K562 (cell line): Measurements from ENCODE around the gene HTR4. TPM values are rescaled to one million over a fixed set of nuclear protein-coding genes. Genes with fewer than 3 reads are reported as not detected.
A peak's percentile ranks its signal among the peaks of the same experiment; 100 is the strongest.

Experiments used
- ADNP ChIP-seq: fragments of 200-800 bp; sonication (Bioruptor generic); IDR thresholded peaks from 2 replicates; pipeline ENCODE4 v1.6.1; 2016; ENCODE audit warnings: missing genetic modification characterization, missing compliant biosample characterization
- BRCA1 ChIP-seq, 2 experiments: fragments of 450-650 bp in 1 of 2; sonication (generic) in 1 of 2; formaldehyde crosslinking in 1 of 2; IDR thresholded peaks; 2 replicates each; pipeline versions ENCODE4 v1.5.0 to v1.6.1; 2017 to 2020; ENCODE audit warnings: mild to moderate bottlenecking in 1 of 2, missing genetic modification reagents in 1 of 2
- CBFA2T2 ChIP-seq: fragments of 450-650 bp; conservative IDR thresholded peaks from 2 replicates; pipeline ENCODE4 v1.6.1; 2017; ENCODE audit warnings: mild to moderate bottlenecking
- CEBPB ChIP-seq: fragments of 450-650 bp; IDR thresholded peaks from 2 replicates; pipeline ENCODE4 v1.6.1; 2016; ENCODE audit warnings: missing genetic modification characterization, missing compliant biosample characterization
- CHD1 ChIP-seq: fragments of 200-600 bp; sonication (generic); IDR thresholded peaks from one replicate; pipeline ENCODE4 v1.6.1; 2012; ENCODE audit warnings: mild to moderate bottlenecking, moderate library complexity, low read length, inconsistent platforms
- CREB1 ChIP-seq, 2 experiments: sonication (generic) in 1 of 2; formaldehyde crosslinking in 1 of 2; IDR thresholded peaks; 2 replicates each; pipeline versions ENCODE4 v1.6.1 to v1.8.0; 2012 to 2022; ENCODE audit warnings: inconsistent platforms in 1 of 2, mild to moderate bottlenecking in 1 of 2, missing genetic modification reagents in 1 of 2, moderate library complexity in 1 of 2
- E2F5 ChIP-seq: sonication (generic); formaldehyde crosslinking; IDR thresholded peaks from 2 replicates; pipeline ENCODE4 v1.8.0; 2022; ENCODE audit warnings: mild to moderate bottlenecking, missing genetic modification reagents
- ESRRB ChIP-seq: fragments of 250-450 bp; sonication (Bioruptor Pico); IDR thresholded peaks from 2 replicates; pipeline ENCODE4 v1.5.0; 2020; ENCODE audit warnings: mild to moderate bottlenecking, moderate library complexity, borderline replicate concordance
- FOSL1 ChIP-seq: fragments of 200-800 bp; sonication (Bioruptor generic); conservative IDR thresholded peaks from 2 replicates; pipeline ENCODE4 v1.6.1; 2016; ENCODE audit warnings: missing genetic modification characterization, missing compliant biosample characterization
- HMG20A ChIP-seq: fragments of 450-650 bp; formaldehyde crosslinking; conservative IDR thresholded peaks from 2 replicates; pipeline ENCODE4 v1.4.0; 2020; ENCODE audit warnings: mild to moderate bottlenecking, mixed read lengths
- LEF1 ChIP-seq: fragments of 450-650 bp; IDR thresholded peaks from 2 replicates; pipeline ENCODE4 v1.6.1; 2016; ENCODE audit warnings: mild to moderate bottlenecking
- MBD2 ChIP-seq: sonication (generic); IDR thresholded peaks from 2 replicates; pipeline ENCODE4 v1.6.1; 2016; ENCODE audit warnings: low read depth, borderline replicate concordance
- NEUROD1 ChIP-seq: fragments of 150-350 bp; IDR thresholded peaks from 2 replicates; pipeline ENCODE4 v1.6.1; 2014; ENCODE audit warnings: borderline replicate concordance, low read length, low read depth; ENCODE audit not compliant: partially characterized antibody
- NFIC ChIP-seq: fragments of 450-650 bp; IDR thresholded peaks from 2 replicates; pipeline ENCODE4 v1.6.1; 2017; ENCODE audit warnings: mild to moderate bottlenecking, inconsistent platforms
- NUFIP1 ChIP-seq: fragments of 450-650 bp; IDR thresholded peaks from 2 replicates; pipeline ENCODE4 v1.6.1; 2018; ENCODE audit not compliant: partially characterized antibody
- RB1 ChIP-seq: fragments of 450-650 bp; IDR thresholded peaks from 2 replicates; pipeline ENCODE4 v1.6.1; 2017; ENCODE audit warnings: low read depth, mild to moderate bottlenecking
- RNF2 ChIP-seq: sonication (generic); IDR thresholded peaks from 2 replicates; pipeline ENCODE4 v1.6.1; 2016
- TAL1 ChIP-seq: fragments of 450-650 bp; IDR thresholded peaks from 2 replicates; pipeline ENCODE4 v1.6.1; 2016; ENCODE audit warnings: mild to moderate bottlenecking
- TARDBP ChIP-seq: fragments of 450-650 bp; IDR thresholded peaks from 2 replicates; pipeline ENCODE4 v1.6.1; 2016
- ZEB2 ChIP-seq: fragments of 450-650 bp; IDR thresholded peaks from 2 replicates; pipeline ENCODE4 v1.6.1; 2016
- polyA plus RNA-seq, 8 experiments: library from polyadenylated mRNA; depleted of rRNA in 4 of 8; stranded (reverse) in 5 of 8; unstranded in 3 of 8; fragments of >200 nt; fragmentation: Nextera tagmentation in 2 of 8; fragmentation: Illumina TruSeq in 1 of 8; extraction: Ambion mirVana in 2 of 8; extraction: Trizol in 1 of 8; gene quantifications; 2 replicates each; pipeline versions ENCODE4 v1.2.1 to v1.2.3, GENCODE V29; 2011 to 2014; ENCODE audit warnings: inconsistent platforms in 1 of 8, missing spikeins in 1 of 8
- total RNA-seq, 7 experiments: library from RNA; depleted of rRNA in 6 of 7; stranded (reverse); fragments of >200 nt in 6 of 7; fragmentation: Illumina TruSeq in 2 of 7; extraction: Trizol in 2 of 7; gene quantifications; 2 replicates each; pipeline versions ENCODE4 v1.2.1 to v1.2.3, GENCODE V29; 2011 to 2021; ENCODE audit warnings: low replicate concordance in 1 of 7
- TF ChIP-seq, protein P1 (sequence below): sonication (generic); IDR thresholded peaks from 2 replicates; pipeline ENCODE4 v1.6.1; 2016
- TF ChIP-seq, protein P2 (sequence below): fragments of 450-650 bp; IDR thresholded peaks from 2 replicates; pipeline ENCODE4 v1.6.1; 2017; ENCODE audit warnings: antibody characterized with exemption, mild to moderate bottlenecking

HTR4 gene
- total and polyA plus RNA-seq, 9 of the 15 experiments (the other 6 are each of a cell fraction or from before 2014, with no cell fraction given) = 0.13 TPM; not detected in 8

GRCh38 chr5:148639081-148639480 is 15.2 kb downstream of the HTR4 start (continued):
- TF ChIP-seq E2F5 (no peak), TARDBP (peak; percentile 58; the same call in 1 of the 2 replicates), ESRRB (CRISPR knock-in tag) (no peak), RNF2 (0 out of 2 replicates have a peak, but pooled peaks have one; percentile 33), HMG20A (CRISPR knock-in tag) (no peak), NUFIP1 (no peak), MBD2 (peak; percentile 70), ZEB2 (peak; percentile 60), NEUROD1 (peak; percentile 61), CREB1 (IDR thresholded peaks at IDR 0.05) (peak; percentile 57), CREB1 (CRISPR knock-in tag; IDR thresholded peaks at IDR 0.05) (no peak), NFIC (peak; percentile 91), CHD1 (no peak), FOSL1 (peak; percentile 77), RB1 (no peak), ADNP (0 out of 2 replicates have a peak, but pooled peaks have one; percentile 35), LEF1 (peak; percentile 87), CEBPB (tag) (no peak), CBFA2T2 (peak; percentile 97), BRCA1 (IDR thresholded peaks at IDR 0.05) (no peak), BRCA1 (CRISPR knock-in tag; IDR thresholded peaks at IDR 0.05) (no peak), TAL1 (peak; percentile 99)
- TF ChIP-seq, protein P1, sequence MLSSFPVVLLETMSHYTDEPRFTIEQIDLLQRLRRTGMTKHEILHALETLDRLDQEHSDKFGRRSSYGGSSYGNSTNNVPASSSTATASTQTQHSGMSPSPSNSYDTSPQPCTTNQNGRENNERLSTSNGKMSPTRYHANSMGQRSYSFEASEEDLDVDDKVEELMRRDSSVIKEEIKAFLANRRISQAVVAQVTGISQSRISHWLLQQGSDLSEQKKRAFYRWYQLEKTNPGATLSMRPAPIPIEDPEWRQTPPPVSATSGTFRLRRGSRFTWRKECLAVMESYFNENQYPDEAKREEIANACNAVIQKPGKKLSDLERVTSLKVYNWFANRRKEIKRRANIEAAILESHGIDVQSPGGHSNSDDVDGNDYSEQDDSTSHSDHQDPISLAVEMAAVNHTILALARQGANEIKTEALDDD = peak; percentile 37; the same call in 1 of the 2 replicates
- TF ChIP-seq, protein P2, sequence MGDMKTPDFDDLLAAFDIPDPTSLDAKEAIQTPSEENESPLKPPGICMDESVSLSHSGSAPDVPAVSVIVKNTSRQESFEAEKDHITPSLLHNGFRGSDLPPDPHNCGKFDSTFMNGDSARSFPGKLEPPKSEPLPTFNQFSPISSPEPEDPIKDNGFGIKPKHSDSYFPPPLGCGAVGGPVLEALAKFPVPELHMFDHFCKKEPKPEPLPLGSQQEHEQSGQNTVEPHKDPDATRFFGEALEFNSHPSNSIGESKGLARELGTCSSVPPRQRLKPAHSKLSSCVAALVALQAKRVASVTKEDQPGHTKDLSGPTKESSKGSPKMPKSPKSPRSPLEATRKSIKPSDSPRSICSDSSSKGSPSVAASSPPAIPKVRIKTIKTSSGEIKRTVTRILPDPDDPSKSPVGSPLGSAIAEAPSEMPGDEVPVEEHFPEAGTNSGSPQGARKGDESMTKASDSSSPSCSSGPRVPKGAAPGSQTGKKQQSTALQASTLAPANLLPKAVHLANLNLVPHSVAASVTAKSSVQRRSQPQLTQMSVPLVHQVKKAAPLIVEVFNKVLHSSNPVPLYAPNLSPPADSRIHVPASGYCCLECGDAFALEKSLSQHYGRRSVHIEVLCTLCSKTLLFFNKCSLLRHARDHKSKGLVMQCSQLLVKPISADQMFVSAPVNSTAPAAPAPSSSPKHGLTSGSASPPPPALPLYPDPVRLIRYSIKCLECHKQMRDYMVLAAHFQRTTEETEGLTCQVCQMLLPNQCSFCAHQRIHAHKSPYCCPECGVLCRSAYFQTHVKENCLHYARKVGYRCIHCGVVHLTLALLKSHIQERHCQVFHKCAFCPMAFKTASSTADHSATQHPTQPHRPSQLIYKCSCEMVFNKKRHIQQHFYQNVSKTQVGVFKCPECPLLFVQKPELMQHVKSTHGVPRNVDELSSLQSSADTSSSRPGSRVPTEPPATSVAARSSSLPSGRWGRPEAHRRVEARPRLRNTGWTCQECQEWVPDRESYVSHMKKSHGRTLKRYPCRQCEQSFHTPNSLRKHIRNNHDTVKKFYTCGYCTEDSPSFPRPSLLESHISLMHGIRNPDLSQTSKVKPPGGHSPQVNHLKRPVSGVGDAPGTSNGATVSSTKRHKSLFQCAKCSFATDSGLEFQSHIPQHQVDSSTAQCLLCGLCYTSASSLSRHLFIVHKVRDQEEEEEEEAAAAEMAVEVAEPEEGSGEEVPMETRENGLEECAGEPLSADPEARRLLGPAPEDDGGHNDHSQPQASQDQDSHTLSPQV = peak; percentile 17; the same call in 1 of the 2 replicates
